AG04449 (cell line): Measurements from ENCODE around the gene SWT1.
"Not testable (repeated sequence)": the region's sequence is repeated elsewhere in the genome, so short reads cannot be mapped to it uniquely, and the experiment has no call there.

Experiments
- CTCF ChIA-PET: fragments of 350-600 bp; formaldehyde crosslinking; extraction: SDS; loops from one replicate; lab custom pipeline; 2021; ENCODE audit warnings: antibody characterized with exemption; lab: Yijun Ruan, JAX
- POLR2A ChIA-PET: fragments of 400-600, 350-600 bp; formaldehyde crosslinking; extraction: SDS; loops from one replicate; lab custom pipeline; 2020; ENCODE audit warnings: antibody characterized with exemption, inconsistent platforms; lab: Yijun Ruan, JAX
- DNase-seq: peaks from one replicate; pipeline ENCODE4 v3.0.0-alpha.2; 2010; ENCODE audit warnings: low read depth, low spot score
- H3K4me3 ChIP-seq: 2 replicates; pipeline ENCODE4 v1.5.1; 2011; ENCODE audit warnings: low read depth, mild to moderate bottlenecking, control low read depth, low read length
- CTCF ChIP-seq: IDR thresholded peaks from one replicate; pipeline ENCODE4 v1.5.1; 2011; ENCODE audit warnings: mild to moderate bottlenecking, moderate library complexity, low read length, control low read depth, inconsistent platforms; ENCODE audit not compliant: insufficient read depth; ENCODE audit errors: missing control alignments

Gene SWT1

GRCh38 chr1:185249563-185249962 lies 92.6 kb downstream of the SWT1 start:
- CTCF ChIA-PET: interaction anchor here (0.7 to 1.6 kb wide), 4 partner anchors 10 to 79 kb away, joined by 3 to 4 read pairs (median 3); no protein-coding TSS in a partner anchor
- no peak overlapping the region for H3K4me3 ChIP-seq
- TF ChIP-seq CTCF: no peak
- no peak for DNase-seq
- POLR2A ChIA-PET: no interaction called here

GRCh38 chr1:185250063-185250462 lies 93.1 kb downstream of the SWT1 start:
- H3K4me3 ChIP-seq: no peak overlapping the region
- DNase-seq: no peak
- POLR2A ChIA-PET: no interaction called here
- CTCF ChIA-PET: interaction anchor here (0.7 to 1.6 kb wide), 4 partner anchors 10 to 80 kb away, joined by 3 to 4 read pairs (median 3); no protein-coding TSS in a partner anchor
- TF ChIP-seq CTCF: no peak

- H3K4me3 ChIP-seq, POLR2A ChIA-PET, CTCF ChIA-PET, DNase-seq: not testable (repeated sequence)
These were observed 95.0 kb downstream of the SWT1 start for GRCh38 chr1:185251928-185252327.

GRCh38 chr1:185252404-185252803 lies 95.4 kb downstream of the SWT1 start:
- POLR2A ChIA-PET, H3K4me3 ChIP-seq, DNase-seq, CTCF ChIA-PET: not testable (repeated sequence)

GRCh38 chr1:185255595-185255994 lies 98.6 kb downstream of the SWT1 start:
- H3K4me3 ChIP-seq, DNase-seq, CTCF ChIA-PET, POLR2A ChIA-PET: not testable (repeated sequence)

- H3K4me3 ChIP-seq, CTCF ChIA-PET, DNase-seq, POLR2A ChIA-PET: not testable (repeated sequence)
These were observed 100.4 kb downstream of the SWT1 start for GRCh38 chr1:185257116-185257949.

GRCh38 chr1:185257950-185258208 lies 100.9 kb downstream of the SWT1 start:
- H3K4me3 ChIP-seq: no peak overlapping the region
- no peak for DNase-seq
- TF ChIP-seq CTCF: no peak
- CTCF ChIA-PET: no interaction called here
- POLR2A ChIA-PET: no interaction called here

- ChIA-PET POLR2A (no interaction called here), CTCF (no interaction called here)
- DNase-seq: no peak
- H3K4me3 ChIP-seq: no peak overlapping the region
- no peak for TF ChIP-seq CTCF
These were observed 101.7 kb downstream of the SWT1 start for GRCh38 chr1:185258676-185259075.
